Spinal cord (tissue), 10 donors: Measurements from ENCODE around the gene HSDL2. TPM values are rescaled to one million over a fixed set of nuclear protein-coding genes. Genes with fewer than 3 reads are reported as not detected.

Experiments
- DNase-seq, 6 donors: peaks; one replicate each; pipeline versions ENCODE4 v3.0.0 to v3.0.0-alpha.2; 2013 to 2015; ENCODE audit warnings: low spot score in 6 of 6, low read depth in 4 of 6
- H3K27ac ChIP-seq: one replicate; pipeline ENCODE4 v1.5.1; 2013; ENCODE audit warnings: low read depth, low read length, control low read depth
- H3K27me3 ChIP-seq: one replicate; pipeline ENCODE4 v1.6.1; 2013; ENCODE audit warnings: low read length; ENCODE audit not compliant: control insufficient read depth, insufficient read depth
- H3K36me3 ChIP-seq: one replicate; pipeline ENCODE4 v1.6.1; 2013; ENCODE audit warnings: low read length; ENCODE audit not compliant: control insufficient read depth, insufficient read depth
- H3K4me1 ChIP-seq: one replicate; pipeline ENCODE4 v1.6.1; 2013; ENCODE audit warnings: low read length; ENCODE audit not compliant: control insufficient read depth, insufficient read depth
- H3K4me3 ChIP-seq: one replicate; pipeline ENCODE4 v1.5.1; 2013; ENCODE audit warnings: low read depth, low read length, control low read depth
- H3K9me3 ChIP-seq: one replicate; pipeline ENCODE4 v1.6.1; 2013; ENCODE audit warnings: low read length; ENCODE audit not compliant: control insufficient read depth, insufficient read depth
- WGBS: methylation state at CpG from one replicate; pipeline ENCODE4 v1.1.5; 2013; ENCODE audit warnings: missing lambda C conversion rate; ENCODE audit not compliant: insufficient coverage; 5-methylcytosine and 5-hydroxymethylcytosine counted together
- long read RNA-seq, 4 donors: transcript quantifications; one replicate each; lab custom pipeline, GENCODE V29; 2026
- polyA plus RNA-seq, 2 donors: library from polyadenylated mRNA; unstranded; fragments of 120-200 nt; gene quantifications; one replicate each; pipeline ENCODE4 v1.2.1, GENCODE V29; 2013; ENCODE audit not compliant: insufficient read length in 2 of 2
- total RNA-seq, 2 donors: library from RNA; depleted of rRNA in 1 of 2; stranded (reverse); fragments of 120-200 nt in 1 of 2; fragments of >200 nt in 1 of 2; gene quantifications; one replicate each; pipeline versions ENCODE4 v1.2.3 to v1.2.4, GENCODE V29; 2013 to 2014
- donor health status: healthy.

HSDL2 gene
- total RNA-seq (10 to 100 TPM; 53.4 to 60.2 TPM), polyA plus RNA-seq (10 to 100 TPM; 47.7 to 62.7 TPM)
- long read RNA-seq, donor 1, transcript HSDL2-202 (11 exons, 3,350 nt), result major isoform, 8 of 19 reads
- long read RNA-seq, donor 1, partial matches to known transcripts, result 10 of 19 reads
- long read RNA-seq, donor 1, other reads (novel, unspliced or antisense), result 0 of 19 reads
- long read RNA-seq, donor 2, transcript HSDL2-202 (11 exons, 3,350 nt), result major isoform, 8 of 8 reads
- long read RNA-seq, donor 2, partial matches to known transcripts, result 0 of 8 reads
- long read RNA-seq, donor 2, other reads (novel, unspliced or antisense), result 0 of 8 reads
- long read RNA-seq, donor 3, transcript HSDL2-202 (11 exons, 3,350 nt), result major isoform, 7 of 15 reads
- long read RNA-seq, donor 3, partial matches to known transcripts, result 8 of 15 reads
- long read RNA-seq, donor 3, other reads (novel, unspliced or antisense), result 0 of 15 reads
- long read RNA-seq, donor 4, transcript HSDL2-202 (11 exons, 3,350 nt), result major isoform, 13 of 23 reads
- long read RNA-seq, donor 4, partial matches to known transcripts, result 8 of 23 reads
- long read RNA-seq, donor 4, other reads (novel, unspliced or antisense), result 0 of 23 reads

DNA sequence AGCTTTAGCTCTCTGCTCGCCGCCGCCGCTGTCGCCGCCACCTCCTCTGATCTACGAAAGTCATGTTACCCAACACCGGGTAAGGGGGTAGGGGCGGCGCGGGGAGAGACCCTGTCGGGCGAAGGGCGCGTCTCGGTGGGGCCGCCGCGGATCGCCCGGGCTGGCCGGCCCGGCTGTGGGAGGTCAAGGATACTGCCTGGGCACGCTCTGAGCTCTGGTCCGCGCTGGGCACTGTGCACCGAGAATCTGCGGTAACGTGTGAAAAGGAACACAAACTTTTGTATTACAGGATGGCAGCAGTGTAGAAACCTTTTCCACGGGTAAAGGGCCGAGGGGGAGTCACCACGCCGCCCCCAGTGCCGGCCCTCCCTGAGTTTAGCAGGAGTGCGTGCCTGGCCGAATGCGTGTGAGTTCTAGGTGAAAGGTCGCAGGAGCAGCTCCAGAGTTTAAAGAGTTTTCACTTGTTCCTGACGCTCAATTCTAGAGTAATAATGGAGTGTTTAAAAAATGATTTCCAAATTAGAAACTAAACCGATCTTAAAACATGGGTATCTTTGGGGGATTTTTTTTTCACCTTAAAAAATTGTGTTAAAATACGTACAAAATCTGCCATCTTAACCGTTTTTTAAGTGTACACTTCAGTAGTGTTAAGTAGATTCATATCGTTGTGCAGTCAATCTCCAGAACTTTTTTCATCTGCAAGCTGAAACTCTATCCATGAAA, at the start of gene HSDL2:
HSDL2 (plus strand) TSS at position 7 of the 723 bp plus-strand sequence; CDS start at position 63, 56 bp downstream.
- peak within 1 kb of the TSS; percentile 99 for H3K4me3 ChIP-seq
- 0% methylated on average over 37 of the region's 43 CpGs for WGBS
- peaks cover 13% of the 10 kb centered on the region for H3K4me1 ChIP-seq
- H3K36me3 ChIP-seq, result no peaks in the 10 kb centered on the region
- DNase-seq, result peak in 1 of 6 donors; percentile 61
- peaks cover 2% of the 10 kb centered on the region for H3K9me3 ChIP-seq
- no peaks in the 10 kb centered on the region for H3K27me3 ChIP-seq
- peak within 1 kb of the TSS; percentile 100 for H3K27ac ChIP-seq

DNA sequence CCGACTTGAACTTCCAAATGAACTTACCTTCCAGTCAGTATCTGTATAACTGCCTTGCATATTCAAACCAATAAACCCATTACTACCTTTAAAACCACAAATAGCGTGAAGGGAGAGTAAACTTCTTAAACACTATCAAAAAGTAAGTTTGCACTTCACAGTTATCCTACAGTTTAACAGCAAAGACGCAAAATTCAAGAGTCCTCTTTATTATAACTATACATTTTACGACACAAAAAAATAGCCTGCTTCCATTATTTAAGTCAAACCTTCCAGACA, 48.3 kb upstream of the HSDL2 start:
- WGBS, result 78% methylated on average over 3 of the region's 4 CpGs
- H3K36me3 ChIP-seq, result no peaks in the 10 kb centered on the region
- no peaks in the 10 kb centered on the region for H3K9me3 ChIP-seq
- no peak overlapping the region for H3K27ac ChIP-seq
- no peak overlapping the region for H3K4me3 ChIP-seq
- DNase-seq, result no peak
- no peaks in the 10 kb centered on the region for H3K27me3 ChIP-seq
- peaks cover 3% of the 10 kb centered on the region for H3K4me1 ChIP-seq

DNA sequence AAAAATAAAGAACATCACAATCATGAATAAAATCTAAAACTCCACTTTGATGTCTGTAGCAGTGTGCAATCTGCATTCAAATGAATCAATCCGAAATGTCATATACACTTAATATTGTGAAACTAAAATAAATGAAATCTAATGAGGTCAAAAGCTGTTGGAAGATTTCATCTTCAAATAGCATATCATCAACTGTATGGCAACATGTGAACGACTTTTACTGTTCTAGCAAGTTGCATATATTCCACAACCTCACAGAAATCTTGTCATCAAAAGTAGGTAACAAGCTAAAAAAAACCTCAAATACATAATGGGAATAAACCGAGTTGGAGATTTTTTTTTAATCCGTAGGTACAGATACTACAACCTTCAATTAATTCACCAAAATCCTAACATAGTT, 47.7 kb upstream of the HSDL2 start:
- Histone ChIP-seq H3K27ac (no peak overlapping the region), H3K27me3 (no peaks in the 10 kb centered on the region), H3K4me1 (peaks cover 3% of the 10 kb centered on the region), H3K36me3 (no peaks in the 10 kb centered on the region), H3K4me3 (peak overlapping the region; percentile 72), H3K9me3 (no peaks in the 10 kb centered on the region)
- no CpG with 5 or more reads among the region's 4 CpGs for WGBS
- DNase-seq, result peak in 1 of 6 donors; percentile 16

DNA sequence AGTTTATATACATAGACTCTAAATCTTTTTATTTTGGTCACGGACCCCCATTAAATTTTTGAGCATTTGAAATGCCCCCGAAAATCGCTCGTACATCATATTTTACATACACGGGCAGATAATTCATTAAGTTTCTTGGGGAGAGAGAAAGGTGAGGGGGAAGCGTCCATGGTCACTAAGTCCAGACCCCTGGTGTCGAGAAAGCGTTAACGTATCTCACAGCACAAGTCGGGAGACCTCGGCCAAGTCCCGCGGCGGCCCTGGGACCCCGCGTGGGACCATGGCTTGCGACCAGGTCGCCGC, 47.3 kb upstream of the HSDL2 start:
- no peaks in the 10 kb centered on the region for H3K9me3 ChIP-seq
- no peak for DNase-seq
- under 1% methylated on average over 14 of the region's 19 CpGs for WGBS
- peaks cover 3% of the 10 kb centered on the region for H3K4me1 ChIP-seq
- H3K36me3 ChIP-seq, result no peaks in the 10 kb centered on the region
- H3K27me3 ChIP-seq, result no peaks in the 10 kb centered on the region
- H3K4me3 ChIP-seq, result peak overlapping the region; percentile 72
- peak overlapping the region; percentile 94 for H3K27ac ChIP-seq

DNA sequence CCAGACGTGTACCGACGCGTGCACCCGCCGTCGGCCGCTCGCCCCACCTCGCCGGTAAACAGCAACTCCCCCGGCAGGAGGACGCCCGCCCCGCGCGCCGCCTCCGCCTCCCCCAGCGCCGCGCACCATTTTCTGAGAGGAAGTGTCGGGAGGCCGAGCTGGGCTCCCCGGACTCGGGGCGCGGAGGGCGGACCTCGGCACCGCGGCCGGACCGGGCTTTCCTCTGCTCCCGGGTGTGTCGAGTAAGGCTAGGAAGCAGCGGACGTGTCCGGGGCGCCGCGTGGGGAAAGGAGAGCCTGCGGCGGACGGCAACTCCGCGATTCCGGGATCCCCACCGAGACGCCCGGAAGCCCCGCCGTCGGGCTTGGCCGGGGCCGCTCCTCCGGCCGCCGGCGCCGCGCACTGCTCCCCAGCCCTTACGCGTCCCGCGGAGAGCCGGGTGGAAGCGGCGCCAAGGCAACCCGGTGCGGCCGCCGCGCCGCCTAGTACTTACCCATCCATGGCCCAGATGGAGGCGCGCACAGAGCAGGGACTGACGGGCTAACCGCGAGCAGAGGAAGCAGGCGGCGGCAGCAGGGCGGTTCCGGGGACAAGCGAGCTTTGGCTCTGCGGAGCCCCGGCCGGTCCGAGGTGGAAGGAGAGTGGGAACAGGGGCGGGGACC, 46.8 kb upstream of the HSDL2 start, which contains the start of gene PTBP3:
PTBP3 (minus strand) TSS at position 643 of the 662 bp plus-strand sequence. CDS start 35,754 bp downstream, outside the sequence.
- WGBS, result under 1% methylated on average over 89 of the region's 90 CpGs

DNA sequence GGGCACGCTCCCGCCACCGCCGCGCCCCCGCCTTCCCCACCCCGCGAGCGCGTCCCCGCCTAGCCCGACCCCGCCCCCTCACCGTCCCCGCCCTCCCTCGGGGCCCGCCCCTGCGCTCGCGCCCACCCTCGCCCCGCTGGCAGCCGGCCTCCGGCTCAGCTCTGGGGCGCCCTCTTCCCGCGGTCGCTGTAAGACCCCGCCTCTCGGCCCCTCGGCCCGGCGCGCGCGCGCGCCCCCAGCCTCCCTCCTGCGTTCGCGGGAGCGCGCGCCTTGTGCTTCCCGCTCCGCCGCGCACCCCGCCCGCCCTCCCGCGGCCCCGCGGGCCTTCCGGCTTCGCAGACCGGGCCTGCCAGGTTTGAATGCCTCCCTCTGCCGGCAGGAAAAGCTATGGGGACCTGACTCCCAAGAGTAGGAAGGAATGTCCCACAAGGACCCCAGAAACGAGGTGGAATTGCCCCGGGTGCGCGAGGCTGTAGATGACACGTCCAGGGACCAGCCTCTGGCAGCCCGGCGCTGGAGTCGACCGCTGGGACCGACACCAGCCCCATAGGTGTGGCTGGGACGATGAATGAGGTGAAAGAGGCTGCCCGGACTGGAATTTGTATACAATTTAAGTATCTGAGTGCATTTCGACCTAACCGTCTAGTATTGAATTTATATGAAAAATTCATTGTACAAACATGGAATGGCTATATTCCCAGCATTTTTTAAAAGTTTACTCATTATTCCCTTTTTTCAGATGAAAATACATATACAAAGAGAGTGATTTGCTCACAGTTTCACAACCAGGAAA, 46.1 kb upstream of the HSDL2 start:
- Histone ChIP-seq H3K27ac (peak overlapping the region; percentile 94), H3K27me3 (no peaks in the 10 kb centered on the region), H3K4me3 (peak overlapping the region; percentile 72), H3K9me3 (no peaks in the 10 kb centered on the region), H3K4me1 (peaks cover 3% of the 10 kb centered on the region), H3K36me3 (no peaks in the 10 kb centered on the region)
- WGBS, result under 1% methylated on average over 53 of the region's 72 CpGs
- DNase-seq, result peak; percentile 88 to 99 (median 92)

More for the DNA sequence above, 46.8 kb upstream of the HSDL2 start, which contains the start of gene PTBP3:
- peak within 1 kb of the TSS; percentile 72 for H3K4me3 ChIP-seq
- H3K27me3 ChIP-seq, result no peaks in the 10 kb centered on the region
- peaks cover 3% of the 10 kb centered on the region for H3K4me1 ChIP-seq
- peak in 3 of 6 donors; percentile 33 to 81 (median 75) for DNase-seq
- no peaks in the 10 kb centered on the region for H3K36me3 ChIP-seq
- no peaks in the 10 kb centered on the region for H3K9me3 ChIP-seq
- H3K27ac ChIP-seq, result peak within 1 kb of the TSS; percentile 94

DNA sequence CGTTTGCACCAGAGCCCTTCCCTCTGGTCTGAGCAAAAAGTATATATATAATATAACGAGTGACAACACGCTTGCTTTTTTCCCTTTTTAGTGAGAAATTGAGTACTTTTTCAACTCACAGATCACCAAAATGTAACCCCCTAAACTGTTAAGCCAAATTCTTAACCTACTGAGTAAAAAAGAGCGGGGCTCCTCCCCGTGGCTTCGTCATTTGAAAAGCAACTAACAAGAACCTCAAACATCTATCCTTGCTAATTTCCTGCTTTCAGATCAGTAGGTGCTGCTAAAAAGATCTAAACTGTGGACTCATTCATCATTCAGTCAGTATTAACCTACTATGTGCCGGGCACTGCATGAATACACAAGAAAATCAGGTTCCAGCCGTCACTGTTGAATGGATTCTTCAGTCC, 45.5 kb upstream of the HSDL2 start:
- WGBS, result 26% methylated on average over 3 of the region's 8 CpGs
- H3K4me1 ChIP-seq, result peaks cover 3% of the 10 kb centered on the region
- no peaks in the 10 kb centered on the region for H3K9me3 ChIP-seq
- peak overlapping the region; percentile 85 for H3K27ac ChIP-seq
- no peaks in the 10 kb centered on the region for H3K36me3 ChIP-seq
- peak in 2 of 6 donors; percentile 29 to 36 for DNase-seq
- H3K4me3 ChIP-seq, result peak overlapping the region; percentile 72
- no peaks in the 10 kb centered on the region for H3K27me3 ChIP-seq

DNA sequence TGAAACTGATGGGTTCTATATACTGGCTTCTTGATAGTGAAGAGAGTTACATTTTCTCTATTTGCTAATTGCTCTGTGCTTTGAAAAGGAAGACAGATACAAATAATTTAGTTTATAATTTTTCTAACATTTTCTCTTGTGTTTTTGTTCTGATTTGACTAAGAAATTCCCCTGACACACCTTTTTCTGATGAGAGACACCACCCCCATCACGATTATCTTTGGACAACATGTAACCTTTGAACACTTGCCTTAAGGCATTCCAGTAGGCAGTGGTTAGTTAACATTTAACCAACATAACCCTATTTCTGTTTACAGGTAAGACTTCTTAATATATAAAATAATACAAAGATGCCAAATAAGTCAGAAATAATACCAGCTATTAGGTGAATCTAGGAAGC, 42.4 kb upstream of the HSDL2 start:
- Histone ChIP-seq H3K36me3 (no peaks in the 10 kb centered on the region), H3K4me1 (peaks cover 3% of the 10 kb centered on the region), H3K27ac (no peak overlapping the region), H3K27me3 (no peaks in the 10 kb centered on the region), H3K9me3 (no peaks in the 10 kb centered on the region), H3K4me3 (no peak overlapping the region)
- DNase-seq, result no peak
- no CpG with 5 or more reads among the region's 1 CpG for WGBS

DNA sequence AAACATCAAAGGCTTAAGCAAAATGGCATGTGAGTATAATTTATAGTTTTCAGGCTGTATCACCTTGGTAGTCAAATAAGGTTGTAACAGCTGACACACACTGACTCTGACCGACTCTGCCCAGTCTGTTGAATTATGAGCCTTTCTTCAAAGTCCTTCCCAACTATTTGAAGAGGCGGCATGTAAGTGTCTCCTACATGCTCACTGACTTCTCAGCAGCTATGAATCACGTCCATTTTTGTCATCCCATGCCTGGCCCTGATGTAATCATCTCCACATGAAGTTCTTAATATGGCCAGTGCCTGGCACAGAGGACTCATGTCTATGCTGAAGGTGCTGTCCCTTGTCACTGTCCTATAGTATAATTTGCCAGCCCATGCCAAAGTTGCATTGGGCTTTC, 41.3 kb upstream of the HSDL2 start:
- Histone ChIP-seq H3K9me3 (no peaks in the 10 kb centered on the region), H3K27ac (no peak overlapping the region), H3K36me3 (no peaks in the 10 kb centered on the region), H3K27me3 (no peaks in the 10 kb centered on the region), H3K4me3 (no peak overlapping the region), H3K4me1 (peaks cover 3% of the 10 kb centered on the region)
- 81% methylated on average over 2 of the region's 3 CpGs for WGBS
- no peak for DNase-seq
